Keratinocyte (primary cell): ENCODE results near the gene HEMGN. TPM values are rescaled to one million over a fixed set of nuclear protein-coding genes. Genes with fewer than 3 reads are reported as not detected.

Experiments
- DNase-seq: peaks from one replicate; pipeline ENCODE4 v3.0.0-alpha.2; 2011; ENCODE audit warnings: low read depth, missing footprints, low spot score
- FAIRE-seq: peaks from 2 replicates; lab custom pipeline; 2011; peaks lifted over from hg19 to GRCh38; lab: Jason Lieb, UNC
- H2AFZ ChIP-seq: 2 replicates; pipeline ENCODE4 v1.6.0; 2012; ENCODE audit warnings: low read length, control low read depth, inconsistent platforms; ENCODE audit not compliant: control insufficient read depth
- H3K27ac ChIP-seq: 2 replicates; pipeline ENCODE4 v1.5.1; 2011; ENCODE audit warnings: low read length; ENCODE audit not compliant: control insufficient read depth, insufficient read depth
- H3K27me3 ChIP-seq: 3 replicates; pipeline ENCODE4 v1.6.0; 2011; ENCODE audit warnings: low read length; ENCODE audit not compliant: control insufficient read depth, insufficient read depth; ENCODE audit errors: extremely low read depth
- H3K36me3 ChIP-seq, 2 experiments: 2 replicates in 1 of 2; 3 replicates in 1 of 2; pipeline ENCODE4 v1.5.1; 2011; ENCODE audit warnings: low read length in 2 of 2, mild to moderate bottlenecking in 1 of 2; ENCODE audit not compliant: control insufficient read depth in 2 of 2, insufficient read depth in 2 of 2; ENCODE audit errors: extremely low read depth in 1 of 2
- H3K4me1 ChIP-seq: 3 replicates; pipeline ENCODE4 v1.5.1; 2011; ENCODE audit warnings: low read length; ENCODE audit not compliant: control insufficient read depth, insufficient read depth; ENCODE audit errors: extremely low read depth
- H3K4me2 ChIP-seq: 3 replicates; pipeline ENCODE4 v1.6.0; 2011; ENCODE audit warnings: low read depth, low read length; ENCODE audit not compliant: control insufficient read depth, insufficient read depth; ENCODE audit errors: extremely low read depth
- H3K4me3 ChIP-seq, 3 experiments: fragments of 200-600 bp in 1 of 3; sonication (generic) in 1 of 3; 2 replicates in 2 of 3; 3 replicates in 1 of 3; pipeline ENCODE4 v1.5.1; 2011 to 2016; ENCODE audit warnings: low read length in 3 of 3, mild to moderate bottlenecking in 3 of 3, control low read depth in 2 of 3, inconsistent platforms in 1 of 3, low read depth in 1 of 3, mixed read lengths in 1 of 3, mixed run types in 1 of 3, moderate library complexity in 1 of 3; ENCODE audit not compliant: control insufficient read depth in 2 of 3, insufficient read depth in 2 of 3; ENCODE audit errors: extremely low read depth in 1 of 3
- H3K79me2 ChIP-seq: 2 replicates; pipeline ENCODE4 v1.6.0; 2012; ENCODE audit warnings: low read length; ENCODE audit not compliant: control insufficient read depth, insufficient read depth
- H3K9ac ChIP-seq: 3 replicates; pipeline ENCODE4 v1.6.0; 2011; ENCODE audit warnings: low read length; ENCODE audit not compliant: control insufficient read depth, insufficient read depth; ENCODE audit errors: extremely low read depth
- H3K9me1 ChIP-seq: 3 replicates; pipeline ENCODE4 v1.6.0; 2011; ENCODE audit warnings: low read length; ENCODE audit not compliant: control insufficient read depth, insufficient read depth; ENCODE audit errors: extremely low read depth
- H3K9me3 ChIP-seq: 2 replicates; pipeline ENCODE4 v1.5.1; 2012; ENCODE audit warnings: low read depth, low read length; ENCODE audit not compliant: control insufficient read depth
- H4K20me1 ChIP-seq: 3 replicates; pipeline ENCODE4 v1.6.0; 2011; ENCODE audit warnings: low read length; ENCODE audit not compliant: control insufficient read depth, insufficient read depth; ENCODE audit errors: extremely low read depth
- EZH2 ChIP-seq: IDR thresholded peaks from one replicate; pipeline ENCODE4 v1.6.1; 2012; ENCODE audit warnings: inconsistent platforms, mild to moderate bottlenecking, low read length, moderate library complexity
- dilution Hi-C: fragments of 300-500 bp; cut with MboI; formaldehyde crosslinking; loops from one replicate; pipeline ENCODE4 v1.7.0; 2020; ENCODE audit warnings: low sequenced_read_pairs; ENCODE audit not compliant: extremely low pct_ligation_motif_present
- polyA plus RNA-seq, 5 experiments: library from polyadenylated mRNA; depleted of rRNA in 3 of 5; stranded (reverse) in 3 of 5; stranded (forward) in 1 of 5; unstranded in 1 of 5; fragments of >200 nt; gene quantifications; 1 replicate in 1 of 5; 2 replicates in 3 of 5; 3 replicates in 1 of 5; pipeline versions ENCODE4 v1.2.1 to v1.2.3, GENCODE V29; 2011 to 2012; ENCODE audit warnings: missing spikeins in 2 of 5, low read depth in 1 of 5, low replicate concordance in 1 of 5
- TF ChIP-seq, protein P1 (sequence below), 3 experiments: IDR thresholded peaks in 1 of 3; conservative IDR thresholded peaks in 1 of 3; optimal IDR thresholded peaks in 1 of 3; 2 replicates in 2 of 3; 3 replicates in 1 of 3; pipeline versions ENCODE3 to v1.5.1; 2011; ENCODE audit warnings: low read length in 3 of 3, mild to moderate bottlenecking in 3 of 3, moderate library complexity in 2 of 3, control low read depth in 1 of 3, inconsistent platforms in 1 of 3; ENCODE audit not compliant: insufficient read depth in 2 of 3; ENCODE audit errors: extremely low read depth in 1 of 3

HEMGN gene
- polyA plus RNA-seq, 1 donor (not counting 4 experiments of a cell fraction or from before 2014, with no cell fraction given) = not detected

DNA sequence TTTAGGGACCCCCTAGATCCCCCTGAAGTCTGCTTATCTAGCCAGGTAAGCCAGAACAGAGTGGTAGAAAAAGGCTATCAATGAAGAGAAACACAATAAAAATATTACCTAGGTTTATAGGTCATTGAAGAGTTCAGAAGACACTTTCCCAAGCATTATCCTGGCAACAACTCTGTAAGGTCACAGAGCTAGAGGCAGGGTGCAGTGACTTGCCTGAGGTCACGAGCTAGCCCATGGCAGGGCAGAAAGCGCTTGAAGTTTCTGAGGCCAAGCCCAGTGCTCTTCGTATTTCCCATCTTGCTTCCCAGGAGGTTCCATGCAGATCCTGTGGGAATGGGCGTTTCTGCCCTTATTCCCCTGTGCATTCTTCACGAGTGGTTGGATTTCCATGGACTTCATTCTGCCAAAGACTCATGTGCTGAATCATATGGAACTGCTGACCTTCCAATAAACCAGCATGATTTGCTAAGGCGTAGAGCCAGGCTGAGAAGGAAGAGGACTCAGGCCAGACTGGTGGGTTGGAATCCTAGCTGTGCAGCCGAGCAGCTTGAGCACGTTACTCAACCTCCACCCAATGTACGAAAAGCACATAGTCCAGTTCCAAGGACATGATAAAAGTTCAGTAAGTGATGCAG is 37.8 kb downstream of the HEMGN start:
- Histone ChIP-seq H3K4me3 (no peak overlapping the region), H3K4me2 (no peak overlapping the region), H3K27ac (no peak overlapping the region), H3K9me3 (no peaks in the 10 kb centered on the region), H3K36me3 (peaks cover 0 to 6% of the 10 kb centered on the region in 2 experiments), H3K79me2 (no peaks in the 10 kb centered on the region), H4K20me1 (no peaks in the 10 kb centered on the region), H3K27me3 (no peaks in the 10 kb centered on the region), H3K9ac (no peak overlapping the region), H3K4me1 (peaks cover 14% of the 10 kb centered on the region), H2AFZ (no peak overlapping the region), H3K9me1 (no peaks in the 10 kb centered on the region)
- DNase-seq (no peak), FAIRE-seq (no peak)
- TF ChIP-seq, protein P1, sequence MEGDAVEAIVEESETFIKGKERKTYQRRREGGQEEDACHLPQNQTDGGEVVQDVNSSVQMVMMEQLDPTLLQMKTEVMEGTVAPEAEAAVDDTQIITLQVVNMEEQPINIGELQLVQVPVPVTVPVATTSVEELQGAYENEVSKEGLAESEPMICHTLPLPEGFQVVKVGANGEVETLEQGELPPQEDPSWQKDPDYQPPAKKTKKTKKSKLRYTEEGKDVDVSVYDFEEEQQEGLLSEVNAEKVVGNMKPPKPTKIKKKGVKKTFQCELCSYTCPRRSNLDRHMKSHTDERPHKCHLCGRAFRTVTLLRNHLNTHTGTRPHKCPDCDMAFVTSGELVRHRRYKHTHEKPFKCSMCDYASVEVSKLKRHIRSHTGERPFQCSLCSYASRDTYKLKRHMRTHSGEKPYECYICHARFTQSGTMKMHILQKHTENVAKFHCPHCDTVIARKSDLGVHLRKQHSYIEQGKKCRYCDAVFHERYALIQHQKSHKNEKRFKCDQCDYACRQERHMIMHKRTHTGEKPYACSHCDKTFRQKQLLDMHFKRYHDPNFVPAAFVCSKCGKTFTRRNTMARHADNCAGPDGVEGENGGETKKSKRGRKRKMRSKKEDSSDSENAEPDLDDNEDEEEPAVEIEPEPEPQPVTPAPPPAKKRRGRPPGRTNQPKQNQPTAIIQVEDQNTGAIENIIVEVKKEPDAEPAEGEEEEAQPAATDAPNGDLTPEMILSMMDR (optimal IDR thresholded peaks at IDR 0.05 in 1 of 3, IDR thresholded peaks at IDR 0.05 in 1 of 3, conservative IDR thresholded peaks at IDR 0.05 in 1 of 3; ENCODE audit: extremely low read depth in 1 of 3, insufficient read depth in 2 of 3, low read length in 3 of 3) = no peak
- TF ChIP-seq EZH2 = no peak
- dilution Hi-C loops = no loop called here

DNA sequence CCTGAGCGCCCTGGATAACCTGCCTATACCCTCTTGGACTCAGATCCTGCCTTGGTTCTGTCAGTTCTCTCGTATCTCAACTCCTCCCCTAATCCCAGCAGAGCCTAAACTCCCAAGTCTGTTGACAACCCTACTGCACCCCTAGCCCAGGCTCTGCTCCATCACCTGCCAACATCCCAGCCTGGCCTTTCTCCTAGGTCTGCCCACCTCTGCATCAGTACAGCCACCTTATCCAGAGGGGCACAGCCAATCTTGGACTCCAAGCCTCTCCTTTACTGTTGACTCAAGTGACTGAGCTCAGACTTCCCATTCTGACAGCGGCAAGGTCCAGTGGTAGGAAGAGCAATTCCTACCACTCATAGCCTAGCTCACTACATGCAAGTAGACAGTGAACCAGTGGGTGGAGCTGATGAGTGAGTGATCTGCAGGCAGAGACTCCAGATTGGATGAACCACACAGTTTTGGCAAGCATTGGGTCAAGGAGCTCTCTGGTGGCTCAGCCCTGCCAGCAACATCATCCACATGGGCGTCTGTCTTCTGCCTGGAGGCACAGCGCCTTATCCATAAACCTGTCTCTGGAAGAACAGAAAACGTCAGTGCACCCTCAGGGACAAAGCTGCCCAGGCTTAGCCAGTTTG is 42.2 kb downstream of the HEMGN start:
- TF ChIP-seq, protein P1 (optimal IDR thresholded peaks at IDR 0.05 in 1 of 3, IDR thresholded peaks at IDR 0.05 in 1 of 3, conservative IDR thresholded peaks at IDR 0.05 in 1 of 3; ENCODE audit: extremely low read depth in 1 of 3, insufficient read depth in 2 of 3, low read length in 3 of 3) = peak; percentile 54 to 70 (median 62)
- TF ChIP-seq EZH2 = no peak
- Histone ChIP-seq H3K4me1 (peaks cover 3% of the 10 kb centered on the region), H3K4me3 (no peak overlapping the region), H3K9me1 (no peaks in the 10 kb centered on the region), H3K9me3 (no peaks in the 10 kb centered on the region), H4K20me1 (no peaks in the 10 kb centered on the region), H3K27me3 (no peaks in the 10 kb centered on the region), H3K9ac (no peak overlapping the region), H2AFZ (no peak overlapping the region), H3K36me3 (no peaks in the 10 kb centered on the region), H3K79me2 (no peaks in the 10 kb centered on the region), H3K4me2 (no peak overlapping the region), H3K27ac (no peak overlapping the region)
- FAIRE-seq = peak; percentile 89
- DNase-seq = peak; percentile 21
- dilution Hi-C loops = no loop called here
